HG03103 (cell line): Measurements from ENCODE around the gene SCN5A.

Experiments used
- ATAC-seq: cut with Tn5 transposase; IDR thresholded peaks from one replicate; pipeline ENCODE4 v1.9.1; 2021; ENCODE audit warnings: low read depth; ENCODE audit not compliant: unreplicated experiment

SCN5A gene

GRCh38 chr3:38563886-38564270 lies 85.6 kb downstream of the SCN5A start:
- ATAC-seq, result no peak

- no peak for ATAC-seq
Observed at GRCh38 chr3:38563070-38563885, 86.2 kb downstream of the SCN5A start.

GRCh38 chr3:38562467-38562925 lies 87.0 kb downstream of the SCN5A start:
- ATAC-seq, result no peak

- no peak for ATAC-seq
Observed at GRCh38 chr3:38561746-38562466, 87.6 kb downstream of the SCN5A start.

GRCh38 chr3:38560996-38561717 lies 88.3 kb downstream of the SCN5A start:
- no peak for ATAC-seq

GRCh38 chr3:38560284-38560683 lies 89.2 kb downstream of the SCN5A start:
- ATAC-seq, result no peak

GRCh38 chr3:38558864-38559263 lies 90.6 kb downstream of the SCN5A start:
- no peak for ATAC-seq

- ATAC-seq, result no peak
Observed at GRCh38 chr3:38556640-38557358, 92.7 kb downstream of the SCN5A start.

- no peak for ATAC-seq
Observed at GRCh38 chr3:38555926-38556325, 93.6 kb downstream of the SCN5A start.

GRCh38 chr3:38555149-38555840 lies 94.2 kb downstream of the SCN5A start:
- no peak for ATAC-seq

- no peak for ATAC-seq
Observed at GRCh38 chr3:38554127-38554827, 95.2 kb downstream of the SCN5A start.

- no peak for ATAC-seq
Observed at GRCh38 chr3:38553071-38553470, 96.4 kb downstream of the SCN5A start.

GRCh38 chr3:38552364-38552763 lies 97.1 kb downstream of the SCN5A start:
- ATAC-seq, result no peak

- ATAC-seq, result no peak
Observed at GRCh38 chr3:38551026-38551832, 98.3 kb downstream of the SCN5A start.

- ATAC-seq, result no peak
Observed at GRCh38 chr3:38549957-38550840, 99.3 kb downstream of the SCN5A start.

- ATAC-seq, result no peak
Observed at GRCh38 chr3:38549486-38549885, 100.0 kb downstream of the SCN5A start.

- no peak for ATAC-seq
Observed at GRCh38 chr3:38549082-38549481, 100.4 kb downstream of the SCN5A start.
